Neural progenitor cell (in vitro differentiated cells): ENCODE measurements around the gene EEF1AKMT3.
A peak's percentile ranks its signal among the peaks of the same experiment; 100 is the strongest.

ENCODE experiments used
- CTCF ChIP-seq: fragments of 200-600 bp; sonication (generic); IDR thresholded peaks from 2 replicates; pipeline ENCODE4 v1.5.1; 2017; ENCODE audit warnings: antibody characterized with exemption, mild to moderate bottlenecking
- EZH2phosphoT487 ChIP-seq: fragments of 200-600 bp; sonication (generic); IDR thresholded peaks from 2 replicates; pipeline ENCODE4 v1.6.1; 2017; ENCODE audit warnings: antibody characterized with exemption

DNA sequence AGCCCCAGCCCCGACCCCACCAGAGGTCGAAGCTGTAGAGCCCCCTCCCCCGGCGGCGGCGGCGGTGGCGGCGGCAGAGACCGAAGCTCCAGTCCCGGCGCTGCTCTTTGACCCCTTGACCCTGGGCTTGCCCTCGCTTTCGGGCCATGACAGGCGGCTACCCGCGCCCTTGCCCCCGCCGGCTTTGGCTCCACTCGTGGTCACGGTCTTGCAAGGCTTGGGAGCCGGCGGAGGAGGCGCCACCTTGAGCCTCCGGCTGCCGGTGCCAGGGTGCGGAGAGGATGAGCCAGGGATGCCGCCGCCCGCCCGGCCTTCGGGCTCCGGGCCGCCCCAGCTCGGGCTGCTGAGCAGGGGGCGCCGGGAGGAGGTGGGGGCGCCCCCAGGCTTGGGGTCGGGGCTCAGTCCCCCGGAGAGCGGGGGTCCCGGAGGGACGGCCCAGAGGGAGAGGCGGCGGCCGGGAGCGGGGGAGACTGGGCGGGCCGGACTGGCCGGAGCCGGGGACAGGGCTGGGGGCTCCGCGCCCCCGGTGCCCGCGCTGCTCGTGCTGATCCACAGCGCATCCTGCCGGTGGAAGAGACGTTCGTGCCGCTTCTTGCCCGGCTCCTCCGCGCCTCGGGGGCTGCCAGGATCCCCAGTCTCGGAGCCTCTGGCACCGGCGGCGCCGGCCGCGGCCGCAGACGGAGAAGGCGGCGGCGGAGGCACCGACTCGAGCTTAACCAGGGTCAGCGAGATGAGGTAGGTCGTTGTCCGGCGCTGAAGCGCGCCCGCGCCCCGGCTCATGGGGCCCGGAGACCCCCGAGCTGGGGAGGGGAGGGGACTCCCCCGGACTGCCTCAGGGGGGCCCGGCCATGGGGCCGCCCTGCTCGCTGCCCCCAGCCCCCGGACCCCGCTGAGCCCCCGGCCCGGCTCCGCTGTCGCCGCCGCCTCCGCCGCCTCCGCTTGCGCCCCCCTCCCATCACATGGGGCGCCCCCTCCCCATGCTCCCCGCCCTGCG, 34.6 kb upstream of the EEF1AKMT3 start:
- TF ChIP-seq EZH2phosphoT487 (peak; percentile 96), CTCF (peak; percentile 39)
